ENCODE results near the gene TMEM187.

- TF ChIP-seq POLR2A (IDR thresholded peaks at IDR 0.05; ENCODE audit: low read depth, low read length): no peak
- no peak for TF ChIP-seq POLR2AphosphoS5 (IDR thresholded peaks at IDR 0.05; ENCODE audit: low read depth, low read length)
- no peak for TF ChIP-seq SPI1 (IDR thresholded peaks at IDR 0.05; ENCODE audit: low read depth, low read length)
- TF ChIP-seq POU2F2 (IDR thresholded peaks at IDR 0.05; ENCODE audit: low read depth, low read length): no peak
- no peak for TF ChIP-seq TAF1 (IDR thresholded peaks at IDR 0.05; ENCODE audit: low read depth, low read length)
Observed at GRCh38 chrX:154027986-154028385, 55.4 kb downstream of the TMEM187 start.
